Mucosa of gallbladder (tissue), 1 donor: ENCODE data around the gene BACE1-AS. TPM values are rescaled to one million over a fixed set of nuclear protein-coding genes. Genes with fewer than 3 reads are reported as not detected.

Source experiments
- DNase-seq: peaks from one replicate; pipeline ENCODE4 v3.0.0-alpha.2; 2020; ENCODE audit warnings: low spot score
- total RNA-seq: library from RNA; stranded (reverse); gene quantifications from one replicate; pipeline ENCODE4 v1.2.1, GENCODE V29; 2021
- donor health status: DM: no; HTN: no; CAD: no.

BACE1-AS gene
- total RNA-seq, 1 donor from 2014 or later: 10.2 TPM

- no peak for DNase-seq
Measured at GRCh38 chr11:117289795-117290194, 1.4 kb upstream of the BACE1-AS start.

GRCh38 chr11:117292616-117293015 lies 1.5 kb downstream of the BACE1-AS start:
- no peak for DNase-seq

DNA sequence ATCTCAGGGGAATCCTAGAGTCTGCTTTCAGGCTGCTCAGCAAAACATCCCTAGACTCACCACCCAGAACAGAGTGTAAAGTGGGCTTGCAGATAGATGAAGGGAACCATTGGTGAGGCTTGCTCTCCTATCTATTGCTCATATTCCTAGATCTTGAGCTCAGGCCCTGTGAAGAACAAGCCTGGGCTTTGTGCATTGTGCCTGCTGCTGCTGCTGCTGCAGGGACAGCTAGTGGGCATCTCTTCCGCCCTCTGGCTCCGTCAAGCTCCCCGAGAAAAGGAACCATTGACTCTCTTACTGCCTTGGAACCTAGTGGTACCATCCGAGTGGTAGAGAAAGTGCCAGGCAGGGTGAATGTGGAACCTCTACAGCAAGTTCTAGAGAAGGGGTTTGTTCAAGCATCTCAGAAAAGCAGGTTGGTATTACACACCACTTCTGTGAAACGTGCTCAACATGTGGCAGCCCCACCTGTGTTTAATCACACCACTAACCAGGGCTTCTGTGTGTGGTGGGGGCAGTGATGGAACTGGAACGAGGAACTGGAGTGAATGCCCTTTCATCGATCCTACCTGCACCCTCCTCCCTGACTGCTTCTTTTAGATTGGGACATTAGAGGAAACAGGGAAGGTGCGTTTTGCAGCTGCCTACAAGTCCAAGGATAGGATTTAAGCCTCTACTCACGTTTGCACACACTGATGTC lies 4.4 kb downstream of the BACE1-AS start:
- DNase-seq: no peak

GRCh38 chr11:117296881-117297280 lies 5.7 kb downstream of the BACE1-AS start:
- no peak for DNase-seq

DNA sequence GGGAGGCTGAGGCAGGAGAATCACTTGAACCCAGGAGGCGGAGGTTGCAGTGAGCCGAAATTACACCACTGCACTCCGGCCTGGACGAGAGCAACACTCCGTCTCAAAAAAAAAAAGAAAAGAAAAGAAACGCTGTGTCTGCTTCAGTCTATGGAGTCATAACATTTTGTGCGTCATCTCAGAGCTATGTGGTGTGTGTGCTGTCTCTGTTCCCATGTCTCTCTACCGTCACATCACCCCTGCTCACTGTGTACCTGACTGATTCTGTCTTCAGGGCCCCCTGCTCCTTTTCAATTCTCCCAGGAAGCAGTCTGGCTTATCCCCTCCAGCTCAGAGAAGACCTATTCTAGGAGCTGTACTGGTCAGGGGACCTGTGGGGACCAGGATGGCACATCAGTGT lies 7.0 kb downstream of the BACE1-AS start:
- DNase-seq: no peak

DNA sequence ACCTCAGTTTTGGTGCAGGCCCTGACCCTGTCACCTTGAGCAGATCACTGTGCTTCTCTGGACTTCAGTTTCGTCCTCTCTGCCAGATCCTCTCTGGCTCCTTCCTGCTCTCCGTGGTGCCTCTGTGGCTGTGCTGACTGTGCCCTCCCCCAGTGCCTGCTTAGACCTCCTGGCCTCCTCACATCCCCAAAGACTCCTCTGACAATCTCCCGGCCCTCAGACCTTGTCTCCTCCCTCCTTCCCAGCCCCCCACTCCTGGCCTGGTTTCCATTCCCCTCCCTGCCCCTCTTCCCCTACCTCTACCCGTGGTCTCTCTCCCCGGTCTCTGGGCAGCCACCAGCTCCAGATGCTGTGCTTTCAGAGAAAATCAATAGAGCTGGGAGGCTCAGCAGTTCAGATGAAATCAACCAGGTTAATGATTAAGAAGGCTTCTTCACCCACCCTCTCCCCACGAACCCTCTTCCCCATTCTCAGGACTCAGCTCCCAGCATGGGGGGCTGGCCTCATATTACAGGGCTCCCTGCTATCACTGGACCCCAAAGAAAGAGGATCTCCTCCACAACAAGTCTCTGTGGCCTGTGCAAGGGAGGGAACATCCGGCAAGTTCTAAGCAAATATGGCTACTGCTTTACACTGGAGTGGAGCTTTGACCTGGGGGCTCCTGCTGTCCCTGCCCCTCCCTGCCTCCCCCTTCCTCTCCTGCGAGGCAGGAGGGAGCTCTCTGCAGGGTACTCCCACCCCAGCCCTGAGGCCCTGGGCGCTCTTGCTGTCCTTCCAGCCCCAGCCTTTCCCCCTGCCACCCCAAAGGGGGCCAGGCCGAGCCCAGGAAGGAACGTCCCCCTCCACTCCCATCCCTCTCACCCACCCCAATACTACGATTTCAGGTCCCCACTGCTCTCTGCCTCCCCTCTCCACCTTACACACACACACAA lies 8.5 kb downstream of the BACE1-AS start:
- DNase-seq: no peak

DNA sequence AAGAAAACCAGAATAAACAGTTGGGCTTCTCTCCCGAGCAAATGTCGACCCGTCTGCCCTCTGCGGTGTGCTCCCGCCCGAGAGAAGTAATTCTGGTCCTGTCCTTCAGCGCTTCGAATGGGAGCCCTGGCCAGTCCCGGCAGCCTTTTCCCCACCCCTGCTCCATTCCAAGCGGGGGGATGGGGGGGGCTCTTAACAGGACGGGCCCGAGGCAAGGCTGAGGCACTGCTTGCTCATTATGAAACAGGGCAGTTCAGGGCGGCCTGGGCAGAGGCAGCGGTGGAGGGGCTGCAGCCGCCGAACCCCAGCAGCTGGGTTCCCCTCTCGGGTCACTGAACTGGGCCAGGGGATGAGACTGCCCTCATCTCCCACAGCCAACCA lies 9.1 kb downstream of the BACE1-AS start:
- DNase-seq: peak; percentile 26

GRCh38 chr11:117300773-117301172 lies 9.6 kb downstream of the BACE1-AS start:
- no peak for DNase-seq

DNA sequence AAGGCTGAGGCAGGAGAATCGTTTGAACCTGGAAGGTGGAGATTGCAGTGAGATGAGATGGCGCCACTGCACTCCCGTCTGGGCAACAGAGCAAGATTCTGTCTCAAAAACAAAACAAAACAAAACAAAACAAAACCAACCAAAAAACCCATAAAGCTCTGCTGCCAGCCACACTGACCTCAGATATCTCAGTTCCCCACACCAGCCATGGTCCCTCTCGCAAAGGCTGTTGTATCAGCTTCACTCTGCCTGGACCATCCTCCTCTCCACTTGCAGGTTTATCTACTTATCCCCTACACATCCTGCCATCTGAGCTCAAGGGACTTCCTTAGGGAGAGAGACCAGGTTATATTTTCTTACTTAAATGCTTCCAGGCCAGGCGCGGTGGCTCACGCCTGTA lies 11.1 kb downstream of the BACE1-AS start:
- no peak for DNase-seq

DNA sequence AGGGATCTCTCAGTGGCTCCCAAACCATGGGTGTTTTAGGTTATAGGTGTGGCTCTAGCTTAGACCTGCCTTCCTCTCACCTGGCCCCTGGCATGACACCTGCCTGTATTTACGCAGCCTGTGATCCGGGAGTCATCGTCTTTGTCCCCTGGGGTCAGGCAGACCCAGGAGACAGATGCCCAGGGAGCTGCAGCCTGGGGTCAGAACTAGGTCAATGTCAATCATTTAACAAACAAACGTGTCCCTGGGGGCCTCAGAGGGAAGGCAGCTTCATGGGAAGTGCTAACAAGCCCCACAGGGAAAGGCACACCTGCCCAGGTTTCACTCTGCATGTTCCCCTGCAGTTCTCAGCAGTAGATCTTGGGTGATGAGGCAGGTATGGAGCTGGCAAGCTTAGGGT lies 12.0 kb downstream of the BACE1-AS start:
- DNase-seq: no peak

- no peak for DNase-seq
Measured at GRCh38 chr11:117303646-117304315, 12.6 kb downstream of the BACE1-AS start.

- no peak for DNase-seq
Measured at GRCh38 chr11:117305145-117305544, 14.0 kb downstream of the BACE1-AS start.

DNA sequence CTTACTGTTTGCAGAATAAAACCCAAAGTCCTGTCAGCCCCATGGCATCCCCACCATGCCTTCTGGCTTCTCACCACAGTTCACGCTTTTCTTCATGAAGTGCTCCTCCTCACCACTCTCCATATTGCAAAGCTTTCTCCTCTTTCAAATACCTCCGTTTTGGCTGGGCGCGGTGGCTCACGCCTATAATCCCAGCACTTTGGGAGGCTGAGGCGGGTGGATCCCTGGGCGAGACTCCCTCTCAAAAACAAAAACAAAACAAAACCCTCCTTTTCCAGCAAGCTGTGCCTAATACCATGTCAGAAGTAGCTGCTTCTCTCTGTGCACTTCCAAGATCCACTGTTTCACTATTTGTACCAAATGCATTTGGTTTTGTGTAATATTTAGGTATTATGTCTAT lies 18.2 kb downstream of the BACE1-AS start:
- no peak for DNase-seq

GRCh38 chr11:117313091-117313490 lies 21.9 kb downstream of the BACE1-AS start:
- DNase-seq: no peak

DNA sequence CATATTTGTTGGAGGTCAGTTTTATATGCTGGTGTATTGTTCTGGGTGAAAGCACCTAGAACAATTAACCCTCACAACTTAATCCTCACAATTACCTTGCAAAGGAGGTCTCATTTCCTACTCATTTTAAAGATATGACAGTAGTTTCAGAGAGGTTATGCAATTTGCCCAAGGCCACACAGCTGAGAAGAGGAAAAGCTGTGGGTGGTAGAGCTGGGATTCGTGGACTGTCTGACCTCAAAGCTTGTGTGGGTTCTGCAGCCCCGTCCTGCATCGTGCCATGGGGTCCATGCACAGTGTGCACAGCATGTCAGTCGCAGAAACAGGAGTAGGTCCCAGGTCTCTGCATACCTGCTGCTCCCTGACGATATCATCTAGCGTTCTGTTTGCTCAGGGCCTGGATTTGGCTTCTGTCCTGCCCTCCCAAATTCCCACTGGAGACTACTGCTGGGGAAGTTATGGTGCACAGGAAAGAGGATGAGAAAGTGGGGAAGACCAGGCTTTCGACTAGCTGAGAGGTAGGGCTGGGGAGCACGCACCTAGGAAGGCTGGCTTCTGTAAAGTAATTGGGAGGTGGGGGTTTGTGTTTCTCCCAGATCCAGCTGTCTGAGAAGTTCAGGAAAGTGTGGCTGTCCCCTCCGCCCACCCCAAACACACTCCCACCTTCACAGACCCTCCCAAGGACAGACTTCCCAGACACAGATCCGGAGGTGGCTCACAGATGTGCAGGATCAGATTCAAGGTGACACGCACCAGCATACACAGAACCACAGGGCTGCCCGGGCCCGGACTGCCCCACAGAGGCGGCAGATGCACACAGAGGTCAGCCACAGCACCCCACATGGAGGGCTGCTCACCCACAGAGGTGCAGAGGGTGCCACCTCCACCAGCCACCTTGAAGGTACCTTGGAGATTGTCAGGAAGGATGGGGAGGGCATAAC lies 23.0 kb downstream of the BACE1-AS start:
- no peak for DNase-seq

DNA sequence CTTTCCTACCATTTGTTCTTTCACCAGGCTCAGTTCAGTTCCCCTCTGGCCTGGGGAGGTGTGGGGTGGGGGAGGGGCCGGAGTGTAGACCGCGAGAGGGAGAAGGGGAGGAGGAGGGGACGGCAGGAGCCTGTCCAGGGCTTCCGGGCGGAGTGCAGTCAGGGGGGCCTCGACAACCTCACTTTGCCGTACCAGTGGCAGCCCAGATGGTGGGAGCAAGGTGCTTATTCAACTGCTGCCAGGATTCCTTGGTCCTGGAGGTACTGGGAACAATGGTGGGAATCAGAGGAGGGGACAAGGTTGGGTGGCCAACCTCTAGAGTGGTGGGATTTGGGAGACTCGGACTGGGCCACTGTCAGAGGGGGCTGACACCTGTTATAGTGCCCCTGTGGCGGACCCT lies 23.7 kb downstream of the BACE1-AS start:
- no peak for DNase-seq

DNA sequence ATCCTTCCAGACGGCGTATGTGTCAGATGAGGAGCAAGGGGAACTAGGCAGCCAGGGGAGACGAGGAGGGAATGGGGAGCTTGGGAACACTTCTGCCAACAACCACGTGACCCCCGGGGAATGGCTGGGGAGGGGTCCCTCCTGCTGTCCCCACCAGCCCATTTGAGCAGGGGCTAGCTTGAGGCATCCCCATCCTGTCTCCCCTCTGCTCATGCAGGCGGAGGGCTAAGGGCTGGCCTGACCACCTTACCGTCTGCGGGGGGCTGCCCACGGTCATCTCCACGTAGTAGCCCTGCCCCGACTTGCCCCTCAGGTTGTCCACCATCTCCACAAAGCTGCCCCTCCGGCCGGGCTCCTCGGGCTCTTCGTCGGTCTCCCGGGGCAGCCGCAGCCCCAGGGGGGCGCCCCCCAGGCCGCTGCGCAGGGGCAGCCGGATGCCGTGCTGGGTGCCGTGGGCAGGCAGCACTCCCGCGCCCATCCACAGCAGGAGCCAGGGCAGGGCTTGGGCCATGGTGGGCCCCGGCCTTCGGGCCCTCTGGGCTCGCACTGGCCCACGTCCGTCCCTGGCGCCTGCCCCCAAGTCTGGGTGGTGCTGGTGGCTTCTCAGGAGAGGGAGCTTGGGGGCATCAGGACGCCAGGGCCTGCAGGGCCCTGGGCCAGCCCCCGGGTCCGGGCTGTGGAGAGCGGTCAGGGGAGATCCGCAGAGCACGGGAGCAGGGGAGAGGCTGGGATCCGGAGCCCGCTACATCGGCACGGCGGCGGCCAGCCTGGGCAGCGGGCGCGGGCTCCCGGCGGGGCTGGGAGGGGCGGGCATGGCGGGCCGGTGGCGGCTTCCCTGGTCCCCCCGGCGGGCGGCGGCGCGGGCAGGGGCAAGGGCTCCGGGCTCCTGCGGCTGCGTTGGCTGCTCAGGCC lies 24.4 kb downstream of the BACE1-AS start:
- no peak for DNase-seq

GRCh38 chr11:117316197-117316961 lies 25.2 kb downstream of the BACE1-AS start, which contains the start of gene BACE1:
Gene BACE1, minus strand, starts transcription at chr11:117316256. Its CDS starts 461 bp downstream, at chr11:117315795.
- DNase-seq: peak; percentile 81

- DNase-seq: no peak
Measured at GRCh38 chr11:117318738-117319137, 27.6 kb downstream of the BACE1-AS start.
